ENCODE measurements around the gene RNF144B. TPM values are rescaled to one million over a fixed set of nuclear protein-coding genes. Genes with fewer than 3 reads are reported as not detected.

RNF144B gene
- polyA plus RNA-seq, 2 of the 4 experiments (the other 2 are of a cell fraction): 0.36 to 0.49 TPM

DNA sequence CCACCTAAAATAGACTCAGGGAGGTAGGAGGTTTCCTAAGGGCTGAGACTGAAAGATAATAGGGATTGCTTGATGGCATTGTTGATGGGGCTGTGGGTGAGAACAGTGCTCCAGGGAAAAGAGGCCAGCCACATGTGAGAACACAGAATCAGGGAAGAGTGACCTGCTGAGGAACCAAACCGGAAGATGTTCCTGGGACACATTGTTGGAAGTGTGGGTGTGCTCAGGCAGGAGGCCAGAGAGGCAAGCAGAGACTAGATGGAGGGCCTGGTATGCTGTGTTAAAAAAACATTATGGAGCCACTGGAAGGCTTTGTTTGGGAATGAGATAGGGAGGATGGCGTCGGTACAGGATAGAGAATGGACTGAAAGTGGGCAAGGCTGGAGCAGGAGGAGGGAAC is 23.3 kb downstream of the RNF144B start:
- Histone ChIP-seq H3K4me2 (no peak overlapping the region), H3K4me3 (no peak overlapping the region), H3K4me1 (peaks cover 7% of the 10 kb centered on the region; the same call in 2 of the 3 replicates), H3K9me3 (no peaks in the 10 kb centered on the region), H3K27ac (no peak overlapping the region)
- WGBS (ENCODE audit: missing lambda C conversion rate): 92% methylated on average over 3 of the region's 3 CpGs
- FAIRE-seq: no peak
- no peak for DNase-seq (ENCODE audit: low read depth in 1 of 2, low spot score in 1 of 2)
- ChIA-PET CTCF (no interaction called here), POLR2A (no interaction called here)
- TF ChIP-seq FOXS1 (CRISPR knock-in tag; IDR thresholded peaks at IDR 0.05): no peak
- no peak for ATAC-seq

DNA sequence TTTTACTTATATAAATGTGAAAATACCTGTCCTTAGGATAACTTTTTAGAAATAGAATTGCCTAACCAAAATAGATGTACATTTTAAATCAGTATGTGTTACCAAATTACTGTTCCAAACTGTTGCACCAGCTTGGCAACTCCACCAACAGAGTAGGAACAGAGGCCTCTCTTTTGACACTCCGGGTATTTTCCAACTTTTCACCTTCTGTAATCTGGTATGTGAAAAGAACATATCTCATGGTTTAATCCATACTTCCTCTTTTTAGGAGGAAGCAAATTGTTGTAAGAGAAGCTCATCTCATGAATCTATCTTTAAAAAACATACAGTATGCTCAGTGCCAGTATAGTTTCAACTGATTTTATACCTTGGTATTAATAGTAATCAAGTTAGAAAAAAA is 24.9 kb downstream of the RNF144B start:
- Histone ChIP-seq H3K4me3 (no peak overlapping the region), H3K4me1 (no peaks in the 10 kb centered on the region), H3K4me2 (no peak overlapping the region), H3K9me3 (no peaks in the 10 kb centered on the region), H3K27ac (no peak overlapping the region)
- DNase-seq (ENCODE audit: low read depth in 1 of 2, low spot score in 1 of 2) (no peak), FAIRE-seq (no peak), ATAC-seq (no peak)
- 82% methylated on average over 1 of the region's 1 CpG for WGBS (ENCODE audit: missing lambda C conversion rate)
- TF ChIP-seq PHF8 (IDR thresholded peaks at IDR 0.05; ENCODE audit: borderline replicate concordance, low read depth) (no peak), RAD21 (conservative IDR thresholded peaks at IDR 0.05 in 1 of 2, IDR thresholded peaks at IDR 0.05 in 1 of 2) (no peak), GATA3 (IDR thresholded peaks at IDR 0.05; ENCODE audit: borderline replicate concordance) (no peak), CEBPB (IDR thresholded peaks at IDR 0.05) (no peak), RCOR1 (IDR thresholded peaks at IDR 0.05; ENCODE audit: low read depth, low read length) (no peak), CBX8 (IDR thresholded peaks at IDR 0.05) (no peak), HOXB5 (CRISPR knock-in tag; IDR thresholded peaks at IDR 0.05) (no peak)
- ChIA-PET POLR2A (no interaction called here), CTCF (no interaction called here)

DNA sequence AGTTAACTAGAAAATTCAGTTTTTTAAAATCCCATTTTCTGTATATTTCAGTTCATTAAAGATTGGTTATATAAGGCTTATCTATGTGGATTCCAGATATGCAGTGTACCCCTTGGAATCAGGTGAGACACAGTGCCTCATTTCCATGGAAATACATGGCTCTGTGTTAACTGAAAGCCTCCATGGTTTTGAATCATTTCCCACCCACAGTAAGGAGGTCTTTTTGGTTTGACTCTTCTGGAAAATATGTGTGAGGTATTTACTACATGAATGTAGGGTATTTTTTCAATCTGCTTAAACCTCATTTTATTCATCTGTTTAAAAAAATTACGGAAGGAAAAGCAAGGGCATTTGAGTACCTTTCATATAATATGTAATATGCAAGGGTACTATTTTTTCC is 25.5 kb downstream of the RNF144B start:
- FAIRE-seq: no peak
- WGBS (ENCODE audit: missing lambda C conversion rate): 83% methylated on average over 1 of the region's 1 CpG
- Histone ChIP-seq H3K9me3 (no peaks in the 10 kb centered on the region), H3K4me1 (no peaks in the 10 kb centered on the region), H3K4me2 (no peak overlapping the region), H3K27ac (no peak overlapping the region), H3K4me3 (no peak overlapping the region)
- ChIA-PET CTCF (no interaction called here), POLR2A (no interaction called here)
- ATAC-seq: no peak
- no peak for TF ChIP-seq RAD21 (conservative IDR thresholded peaks at IDR 0.05 in 1 of 2, IDR thresholded peaks at IDR 0.05 in 1 of 2)
- no peak for TF ChIP-seq POLR2A (IDR thresholded peaks at IDR 0.05; ENCODE audit: low read length)
- no peak for TF ChIP-seq HOXA7 (CRISPR knock-in tag; IDR thresholded peaks at IDR 0.05)
- no peak for TF ChIP-seq EP300 (IDR thresholded peaks at IDR 0.05)
- TF ChIP-seq MAZ (IDR thresholded peaks at IDR 0.05; ENCODE audit: borderline replicate concordance, low read depth, low read length): no peak
- no peak for TF ChIP-seq ZNF302 (CRISPR knock-in tag; IDR thresholded peaks at IDR 0.05)
- no peak for TF ChIP-seq RNF2 (IDR thresholded peaks at IDR 0.05; ENCODE audit: borderline replicate concordance, low read depth)
- no peak for TF ChIP-seq ZFP36 (IDR thresholded peaks at IDR 0.05; ENCODE audit: borderline replicate concordance, partially characterized antibody)
- TF ChIP-seq CBX2 (IDR thresholded peaks at IDR 0.05; ENCODE audit: borderline replicate concordance, low read depth): no peak
- TF ChIP-seq FOSL2 (IDR thresholded peaks at IDR 0.05): no peak
- no peak for TF ChIP-seq FOSL2 (CRISPR knock-in tag; IDR thresholded peaks at IDR 0.05)
- TF ChIP-seq NFE2L2 (conservative IDR thresholded peaks at IDR 0.05; ENCODE audit: low read length): no peak
- no peak for TF ChIP-seq POLR2AphosphoS2 (conservative IDR thresholded peaks at IDR 0.05; ENCODE audit: low read length)
- no peak for TF ChIP-seq HOXB13 (CRISPR knock-in tag; IDR thresholded peaks at IDR 0.05; ENCODE audit: low read depth)
- no peak for TF ChIP-seq CHD4 (IDR thresholded peaks at IDR 0.05; ENCODE audit: borderline replicate concordance)
- TF ChIP-seq JUNB (IDR thresholded peaks at IDR 0.05): no peak
- TF ChIP-seq, protein P1, sequence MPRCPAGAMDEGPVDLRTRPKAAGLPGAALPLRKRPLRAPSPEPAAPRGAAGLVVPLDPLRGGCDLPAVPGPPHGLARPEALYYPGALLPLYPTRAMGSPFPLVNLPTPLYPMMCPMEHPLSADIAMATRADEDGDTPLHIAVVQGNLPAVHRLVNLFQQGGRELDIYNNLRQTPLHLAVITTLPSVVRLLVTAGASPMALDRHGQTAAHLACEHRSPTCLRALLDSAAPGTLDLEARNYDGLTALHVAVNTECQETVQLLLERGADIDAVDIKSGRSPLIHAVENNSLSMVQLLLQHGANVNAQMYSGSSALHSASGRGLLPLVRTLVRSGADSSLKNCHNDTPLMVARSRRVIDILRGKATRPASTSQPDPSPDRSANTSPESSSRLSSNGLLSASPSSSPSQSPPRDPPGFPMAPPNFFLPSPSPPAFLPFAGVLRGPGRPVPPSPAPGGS (IDR thresholded peaks at IDR 0.05): no peak
- TF ChIP-seq, protein P2, sequence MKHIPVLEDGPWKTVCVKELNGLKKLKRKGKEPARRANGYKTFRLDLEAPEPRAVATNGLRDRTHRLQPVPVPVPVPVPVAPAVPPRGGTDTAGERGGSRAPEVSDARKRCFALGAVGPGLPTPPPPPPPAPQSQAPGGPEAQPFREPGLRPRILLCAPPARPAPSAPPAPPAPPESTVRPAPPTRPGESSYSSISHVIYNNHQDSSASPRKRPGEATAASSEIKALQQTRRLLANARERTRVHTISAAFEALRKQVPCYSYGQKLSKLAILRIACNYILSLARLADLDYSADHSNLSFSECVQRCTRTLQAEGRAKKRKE (CRISPR knock-in tag; IDR thresholded peaks at IDR 0.05; ENCODE audit: low read depth): no peak
- TF ChIP-seq SREBF2 (IDR thresholded peaks at IDR 0.05): no peak
- DNase-seq (ENCODE audit: low read depth in 1 of 2, low spot score in 1 of 2): no peak
